Suppressor macrophage treated with lipopolysaccharide for 1 hour (primary cell): ENCODE data around the gene TNFRSF25.
A peak's percentile ranks its signal among the peaks of the same experiment; 100 is the strongest.
"Not testable (repeated sequence)": the region's sequence is repeated elsewhere in the genome, so short reads cannot be mapped to it uniquely, and the experiment has no call there.

ENCODE experiments used
- DNase-seq, 3 donors: peaks; one replicate each; pipeline ENCODE4 v3.0.0-alpha.2; 2020 to 2022

TNFRSF25 gene

DNA sequence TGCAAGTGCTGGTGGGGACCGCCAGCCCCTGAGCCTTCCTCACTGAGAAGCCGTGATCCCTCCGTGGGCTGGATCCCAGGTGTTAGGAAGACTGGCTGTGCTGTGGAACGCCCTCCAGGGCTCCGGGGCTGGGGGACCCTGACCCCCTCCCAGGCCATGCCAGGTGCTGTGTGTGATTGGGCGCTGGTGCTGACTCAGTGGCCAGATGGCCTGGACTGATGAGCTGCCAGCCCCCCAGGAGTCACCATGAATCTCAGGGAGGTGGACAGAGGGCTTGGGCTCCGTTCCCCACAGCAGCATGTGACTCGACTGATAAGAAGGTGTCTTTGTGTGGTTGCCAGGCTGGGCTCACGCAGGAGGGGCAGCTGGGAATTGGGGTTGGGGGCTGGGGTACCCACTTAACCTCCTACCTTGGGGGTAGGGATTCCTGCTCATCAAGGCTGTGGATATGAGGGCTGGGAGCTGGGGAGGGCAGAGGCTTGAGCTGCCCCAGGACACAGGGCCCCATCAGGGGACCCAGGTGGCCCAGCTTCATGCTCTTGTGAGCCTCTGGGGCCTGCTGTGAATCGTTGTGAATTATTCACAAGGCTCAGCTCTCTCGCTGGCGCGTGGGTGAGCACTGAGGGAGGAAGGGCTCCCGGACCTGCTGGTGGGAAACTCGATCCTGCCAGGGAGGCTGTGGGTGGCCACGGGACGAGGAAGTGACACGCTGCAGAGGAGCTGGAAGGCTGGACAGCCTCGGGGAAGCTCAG is 36.1 kb downstream of the TNFRSF25 start:
- DNase-seq = peak; percentile 68 to 86 (median 68)

- not testable (repeated sequence) for DNase-seq
Observed at GRCh38 chr1:6428453-6428852, 37.5 kb downstream of the TNFRSF25 start.

- DNase-seq = no peak
Observed at GRCh38 chr1:6427441-6428390, 38.3 kb downstream of the TNFRSF25 start.

GRCh38 chr1:6426972-6427350 is 39.0 kb downstream of the TNFRSF25 start:
- DNase-seq = no peak

DNA sequence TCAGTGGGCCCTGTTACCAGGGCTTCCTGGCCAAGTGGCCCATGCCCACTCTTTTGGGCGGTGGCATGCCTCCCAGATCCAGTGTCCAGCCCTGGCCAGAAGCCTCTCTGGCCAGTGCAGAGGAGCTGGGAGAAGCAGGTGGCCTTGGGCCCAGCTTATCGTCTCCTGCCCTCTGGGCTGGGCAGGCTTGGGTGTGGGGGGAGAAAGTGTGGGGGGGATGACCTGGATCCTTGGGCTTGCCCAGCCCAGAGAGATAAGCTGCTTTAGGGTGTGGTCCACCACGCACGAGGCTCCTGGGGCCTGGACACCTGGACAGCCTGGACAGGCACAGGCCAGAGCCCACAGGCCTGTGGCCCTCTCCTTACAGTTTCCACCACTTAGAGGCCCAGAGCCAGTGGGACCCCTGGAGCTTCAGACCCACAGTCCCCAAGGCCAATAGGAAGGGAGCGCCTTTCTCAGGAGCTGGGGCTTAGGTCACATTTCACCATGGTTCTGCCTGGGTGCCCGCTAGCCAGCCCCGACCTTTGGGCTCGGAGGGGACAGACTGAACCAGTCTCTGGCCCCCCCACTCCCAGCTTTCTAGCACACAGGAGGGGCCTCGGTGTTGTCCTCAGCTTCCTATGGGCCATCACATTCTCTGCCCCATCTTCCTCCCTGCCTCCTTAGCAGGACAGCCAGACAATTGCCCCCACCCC is 39.5 kb downstream of the TNFRSF25 start:
- no peak for DNase-seq

- DNase-seq = no peak
Observed at GRCh38 chr1:6425658-6426057, 40.3 kb downstream of the TNFRSF25 start.

GRCh38 chr1:6424619-6425593 is 41.1 kb downstream of the TNFRSF25 start, which contains the start of gene ESPN:
TSS of gene ESPN (plus strand) at chr1:6424776. CDS start at chr1:6424956, 180 bp downstream.
- DNase-seq = peak in 2 of 3 donors; percentile 25 to 57

- no peak for DNase-seq
Observed at GRCh38 chr1:6424000-6424565, 41.9 kb downstream of the TNFRSF25 start.

- DNase-seq = peak; percentile 22 to 50 (median 43)
Observed at GRCh38 chr1:6423321-6423999, 42.5 kb downstream of the TNFRSF25 start.

GRCh38 chr1:6421266-6421665 is 44.7 kb downstream of the TNFRSF25 start:
- no peak for DNase-seq

DNA sequence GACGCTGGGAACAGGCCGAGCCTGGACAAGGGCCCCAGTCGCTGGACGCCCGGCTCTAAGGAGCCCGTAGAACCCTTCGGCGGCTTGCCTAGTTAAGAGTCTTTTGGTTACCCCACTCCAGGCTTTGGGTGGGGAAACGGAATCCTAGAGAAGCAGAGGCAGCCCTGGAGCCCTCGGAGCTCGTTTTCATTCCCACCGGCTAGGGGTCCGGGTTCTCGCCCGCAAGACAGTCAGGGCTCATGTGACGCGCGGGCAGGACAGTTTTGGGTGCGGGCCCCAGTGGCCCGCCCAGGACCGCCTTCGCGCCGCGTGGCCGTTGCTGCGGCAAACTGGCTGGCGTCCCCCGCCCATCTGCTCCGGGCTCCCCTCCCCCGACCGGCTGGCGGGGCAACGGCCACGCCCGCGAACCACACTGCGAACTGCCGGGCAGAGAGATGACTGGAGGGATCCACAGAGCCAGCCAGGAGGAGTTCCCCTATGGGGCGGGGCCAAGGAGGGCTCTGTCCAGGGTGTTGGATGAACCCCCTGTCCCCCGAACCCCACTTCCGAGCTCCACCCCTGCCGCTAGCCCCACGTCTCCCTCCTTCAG is 45.4 kb downstream of the TNFRSF25 start:
- peak in 1 of 3 donors; percentile 39 for DNase-seq

DNA sequence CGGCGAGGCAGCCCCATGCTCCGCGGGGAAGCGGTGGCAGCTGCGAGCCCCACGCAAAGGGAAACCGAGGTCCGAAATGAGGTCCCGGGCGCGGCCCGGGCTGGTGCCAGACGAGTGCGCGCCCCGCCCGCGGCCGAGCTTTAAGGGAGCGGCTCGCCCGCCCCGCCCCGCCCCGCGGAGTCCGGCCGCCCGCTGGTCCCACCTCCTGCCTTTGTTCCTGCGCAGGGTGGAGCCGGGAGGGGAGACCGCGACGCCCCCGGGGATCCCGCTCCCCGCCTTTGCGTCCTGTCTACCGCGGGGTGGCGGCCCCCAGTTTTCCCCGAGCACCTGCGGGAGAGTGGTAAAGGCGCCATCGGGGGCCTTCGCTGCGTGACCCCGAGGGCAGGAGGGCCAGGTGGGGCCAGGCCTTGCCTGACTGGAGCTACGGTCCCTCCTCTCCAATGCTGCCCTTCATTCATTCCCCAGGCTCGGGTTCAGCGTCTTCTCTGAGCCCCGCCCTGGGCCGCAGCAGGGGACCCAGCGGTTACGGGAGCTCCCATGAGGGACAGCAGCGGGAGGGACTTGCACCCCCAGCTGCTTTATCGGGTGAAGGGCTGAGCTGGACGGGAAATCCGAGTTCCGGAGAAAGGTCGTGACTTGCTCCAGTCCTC is 46.0 kb downstream of the TNFRSF25 start, which contains the start of gene HES2:
HES2 (minus strand) TSS at position 116 of the 650 bp plus-strand sequence; CDS start at position 17, 99 bp downstream.
- DNase-seq = peak in 1 of 3 donors; percentile 55

DNA sequence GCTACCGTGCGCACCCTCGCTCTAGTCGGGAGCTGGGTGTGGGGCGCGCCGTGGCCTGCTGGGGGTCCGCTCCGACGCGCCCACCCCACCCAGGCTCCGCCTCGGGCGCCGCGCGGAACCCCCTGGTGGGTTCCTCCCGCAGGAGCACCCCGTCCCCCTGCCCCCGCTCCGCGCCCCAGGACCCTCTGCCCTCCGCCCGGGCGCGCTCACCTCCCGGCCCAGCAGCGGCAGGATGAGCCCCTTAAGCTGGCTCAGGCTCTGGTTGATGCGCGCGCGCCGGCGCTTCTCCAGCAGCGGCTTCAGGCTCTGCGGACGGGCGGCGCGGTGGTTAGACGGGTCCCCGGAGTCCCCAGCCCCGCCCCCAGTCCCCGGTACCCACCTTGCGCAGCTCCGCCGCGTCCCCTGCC is 46.6 kb downstream of the TNFRSF25 start:
- DNase-seq = no peak

DNA sequence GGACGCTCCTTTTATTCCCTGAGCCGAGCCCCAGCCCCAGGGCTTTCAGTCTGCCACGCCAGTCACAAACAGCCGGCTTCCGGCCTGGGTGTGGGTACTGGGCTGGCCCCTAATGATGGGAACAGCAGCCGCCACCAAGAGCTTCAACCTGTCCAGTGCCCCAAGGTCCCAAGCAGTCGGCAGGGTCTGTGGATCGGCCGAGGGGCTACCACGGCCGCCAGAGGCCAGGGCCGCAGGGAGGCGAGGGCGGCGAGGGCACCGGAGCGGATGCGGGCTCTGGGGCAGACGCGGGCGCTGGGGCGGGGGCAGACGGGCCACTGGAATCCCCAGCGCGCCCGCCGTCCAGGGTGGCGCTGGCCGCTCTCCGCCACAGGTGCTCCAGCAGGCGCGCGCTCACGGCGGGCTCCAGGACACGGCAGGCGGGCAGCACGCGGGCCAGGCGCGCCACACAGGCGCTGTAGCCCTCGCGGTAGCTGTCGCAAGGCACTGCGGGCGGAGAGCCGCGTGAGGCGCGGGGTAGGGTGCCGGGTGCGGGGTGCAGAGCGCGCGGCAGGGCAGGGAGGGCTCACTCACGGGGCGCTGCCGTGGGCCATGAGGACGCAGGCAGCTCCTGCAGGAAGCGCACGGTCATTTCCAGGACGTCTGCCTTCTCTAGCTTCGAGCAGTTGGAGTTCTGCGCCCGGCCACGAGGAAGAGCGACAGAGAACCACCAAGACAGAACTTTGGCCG is 47.1 kb downstream of the TNFRSF25 start:
- DNase-seq = no peak

DNA sequence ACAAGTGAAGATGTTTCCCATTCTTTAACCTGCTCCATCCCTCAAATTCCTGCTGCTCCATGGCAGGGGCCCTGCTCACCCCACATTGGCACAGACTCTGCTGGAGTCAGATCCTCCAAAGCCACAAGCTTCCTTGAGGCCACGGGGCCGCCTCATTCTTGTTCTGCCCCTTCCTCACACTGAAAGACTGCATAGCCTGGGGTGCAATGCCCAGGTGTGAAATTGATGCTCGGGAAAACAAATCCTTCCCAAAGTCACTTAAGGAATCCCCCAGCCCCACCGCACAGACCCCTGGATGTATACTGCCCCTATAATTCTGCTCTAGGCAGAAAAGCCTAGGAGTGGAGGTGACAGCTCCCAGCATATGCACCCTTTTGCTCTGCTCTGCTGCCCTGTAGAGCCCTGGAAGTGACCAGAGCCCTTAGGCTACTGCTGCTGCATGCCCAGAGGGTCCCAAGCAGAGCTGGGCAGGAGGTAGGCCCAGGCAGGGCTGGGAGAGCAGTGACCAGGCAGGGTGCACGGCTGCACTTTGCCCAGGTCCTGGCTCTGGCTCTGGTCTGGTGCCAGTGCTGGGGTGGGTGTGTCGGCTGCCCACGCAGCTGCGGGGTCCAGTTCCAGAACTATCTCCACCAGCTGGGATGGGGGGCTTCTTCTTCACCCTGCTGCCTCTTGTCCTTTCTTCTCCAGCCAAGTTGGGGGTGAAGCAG is 47.9 kb downstream of the TNFRSF25 start:
- no peak for DNase-seq

DNA sequence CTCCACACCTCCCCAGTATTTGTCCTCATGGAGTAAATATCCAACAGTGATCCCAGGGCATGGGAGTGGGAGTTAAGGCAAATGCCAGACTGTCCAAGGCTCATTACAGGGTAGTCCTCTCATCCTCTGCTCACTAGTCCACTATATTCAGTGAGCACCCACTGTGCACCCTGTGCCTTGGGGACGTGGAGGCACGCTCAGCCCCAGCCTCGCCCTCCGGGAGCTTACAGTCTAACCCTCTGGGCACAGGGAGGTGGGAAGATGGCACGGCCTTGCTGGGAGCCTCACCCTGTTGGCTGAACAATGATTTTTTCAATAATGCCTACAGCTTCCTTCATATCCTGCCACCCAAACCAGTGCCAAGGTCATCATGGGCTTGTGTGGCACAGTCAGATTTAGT is 49.1 kb downstream of the TNFRSF25 start:
- no peak for DNase-seq

DNA sequence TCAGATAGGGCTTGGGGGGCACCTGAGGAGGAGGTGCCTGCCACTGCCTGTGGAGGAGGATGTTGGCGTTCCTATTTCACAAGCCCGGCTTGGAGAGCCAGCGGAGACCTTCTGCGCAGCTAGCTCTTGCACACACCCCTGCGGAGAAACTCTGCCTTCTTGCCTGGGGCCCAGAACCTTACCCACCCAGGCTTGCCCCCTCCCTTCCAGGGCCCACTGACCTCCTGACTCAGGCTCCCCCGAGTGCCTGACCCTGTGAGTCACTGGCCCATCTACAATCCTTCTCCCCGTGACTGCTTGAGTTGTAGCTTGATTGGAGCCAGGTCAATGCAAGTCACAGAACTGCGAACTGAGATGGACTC is 49.7 kb downstream of the TNFRSF25 start:
- DNase-seq = no peak

DNA sequence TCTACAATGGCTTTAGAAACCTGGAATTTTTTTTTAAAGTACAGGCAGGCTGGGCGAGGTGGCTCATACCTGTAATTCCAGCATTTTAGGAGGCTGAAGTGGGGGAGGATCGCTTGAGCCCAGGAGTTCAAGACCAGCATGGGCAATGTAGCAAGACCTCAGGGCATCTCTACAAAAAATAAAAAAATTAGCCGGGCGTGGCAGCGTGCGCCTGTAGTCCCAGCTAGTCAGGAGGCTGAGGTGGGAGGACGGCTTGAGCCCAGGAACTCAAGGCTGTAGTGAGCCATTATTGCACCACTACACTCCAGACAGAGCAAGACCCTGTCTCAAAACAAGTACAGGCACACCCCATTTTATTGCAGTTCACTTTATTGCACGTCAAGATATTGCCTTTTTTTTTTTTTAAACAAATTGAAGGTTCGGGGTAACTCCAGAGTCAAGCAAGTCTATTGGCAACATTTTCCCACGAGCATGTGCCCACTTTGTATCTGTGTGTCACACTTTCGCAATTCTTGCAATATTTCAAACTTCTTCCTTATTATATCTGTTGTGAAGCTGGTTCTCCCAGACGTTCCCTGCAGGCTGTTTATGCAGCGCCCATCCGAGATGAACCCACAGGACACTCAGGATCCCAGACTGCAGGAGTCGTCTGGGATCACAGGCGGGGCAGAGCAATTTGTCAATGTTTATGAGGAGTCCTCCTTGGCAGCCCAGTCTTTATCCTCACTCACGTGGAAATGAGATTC is 50.9 kb downstream of the TNFRSF25 start:
- DNase-seq = peak; percentile 64 to 81 (median 78)
